HL-60 (cell line): Measurements from ENCODE around the gene LRRC8B.

Experiments
- DNase-seq, 2 experiments: peaks; one replicate each; pipeline ENCODE4 v3.0.0-alpha.2; 2010 to 2020; ENCODE audit warnings: low read depth in 1 of 2, low spot score in 1 of 2
- H3K27ac ChIP-seq: fragments of 250-450 bp; sonication (Bioruptor Pico); replicated peaks from 2 replicates; pipeline ENCODE4 v1.5.1; 2020; ENCODE audit warnings: mild to moderate bottlenecking, moderate library complexity
- H3K27me3 ChIP-seq: fragments of 250-450 bp; sonication (Bioruptor Pico); 2 replicates; pipeline ENCODE4 v1.5.1; 2021; ENCODE audit warnings: mild to moderate bottlenecking, moderate library complexity; ENCODE audit not compliant: insufficient read depth, poor library complexity, severe bottlenecking
- H3K4me3 ChIP-seq: replicated peaks from 2 replicates; pipeline ENCODE4 v1.5.1; 2011; ENCODE audit warnings: mild to moderate bottlenecking, control low read depth, low read length; ENCODE audit not compliant: insufficient read depth
- GABPA ChIP-seq: IDR thresholded peaks from 2 replicates; pipeline ENCODE4 v1.6.1; 2012; ENCODE audit warnings: low read depth
- POLR2AphosphoS5 ChIP-seq: IDR thresholded peaks from 2 replicates; pipeline ENCODE4 v1.6.1; 2012; ENCODE audit warnings: low read depth
- SPI1 ChIP-seq: IDR thresholded peaks from 2 replicates; pipeline ENCODE4 v1.6.1; 2012; ENCODE audit warnings: low read depth, mild to moderate bottlenecking, borderline replicate concordance
- TF ChIP-seq, protein P1 (sequence below): IDR thresholded peaks from 2 replicates; pipeline ENCODE4 v1.6.1; 2012; ENCODE audit warnings: low read depth; ENCODE audit not compliant: insufficient replicate concordance
- TF ChIP-seq, protein P2 (sequence below): IDR thresholded peaks from one replicate; pipeline ENCODE4 v1.5.1; 2011; ENCODE audit warnings: low read length, control low read depth, inconsistent platforms; ENCODE audit not compliant: insufficient read depth

Gene LRRC8B

DNA sequence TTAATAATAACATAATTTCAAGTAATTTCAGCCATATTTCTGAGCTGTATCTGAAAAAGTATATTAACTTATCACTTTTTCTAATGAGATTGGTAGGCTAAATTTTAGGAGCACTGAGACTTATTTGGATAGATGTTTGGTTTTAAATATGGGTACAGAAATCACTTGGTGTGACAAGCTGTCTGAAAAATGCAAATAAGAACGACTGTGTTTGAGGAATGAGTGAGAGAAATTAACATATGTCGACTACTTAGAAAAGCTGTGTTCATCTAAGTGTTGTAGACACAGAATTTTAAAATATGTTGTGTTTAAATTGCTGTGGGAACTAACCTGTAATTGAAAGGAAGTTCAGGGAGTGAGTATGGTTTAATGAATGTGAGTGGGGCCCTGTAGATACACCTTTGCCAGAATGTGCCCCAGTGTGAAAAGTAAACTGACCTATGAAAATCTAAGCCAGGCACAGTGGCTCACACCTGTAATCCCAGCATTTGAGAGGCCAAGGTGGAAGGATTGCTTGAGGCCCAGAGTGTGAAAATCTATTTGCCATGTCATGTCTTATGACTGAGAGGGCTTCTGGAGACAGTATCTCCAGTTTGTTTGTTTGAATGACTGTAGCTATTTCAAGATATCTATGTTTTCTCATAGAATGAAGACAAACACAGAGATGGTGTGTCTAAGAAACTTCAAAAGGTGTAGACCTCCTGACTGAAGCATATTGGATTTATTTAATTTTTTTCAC is 54.5 kb downstream of the LRRC8B start:
- H3K27me3 ChIP-seq = no peaks in the 10 kb centered on the region
- TF ChIP-seq, protein P1, sequence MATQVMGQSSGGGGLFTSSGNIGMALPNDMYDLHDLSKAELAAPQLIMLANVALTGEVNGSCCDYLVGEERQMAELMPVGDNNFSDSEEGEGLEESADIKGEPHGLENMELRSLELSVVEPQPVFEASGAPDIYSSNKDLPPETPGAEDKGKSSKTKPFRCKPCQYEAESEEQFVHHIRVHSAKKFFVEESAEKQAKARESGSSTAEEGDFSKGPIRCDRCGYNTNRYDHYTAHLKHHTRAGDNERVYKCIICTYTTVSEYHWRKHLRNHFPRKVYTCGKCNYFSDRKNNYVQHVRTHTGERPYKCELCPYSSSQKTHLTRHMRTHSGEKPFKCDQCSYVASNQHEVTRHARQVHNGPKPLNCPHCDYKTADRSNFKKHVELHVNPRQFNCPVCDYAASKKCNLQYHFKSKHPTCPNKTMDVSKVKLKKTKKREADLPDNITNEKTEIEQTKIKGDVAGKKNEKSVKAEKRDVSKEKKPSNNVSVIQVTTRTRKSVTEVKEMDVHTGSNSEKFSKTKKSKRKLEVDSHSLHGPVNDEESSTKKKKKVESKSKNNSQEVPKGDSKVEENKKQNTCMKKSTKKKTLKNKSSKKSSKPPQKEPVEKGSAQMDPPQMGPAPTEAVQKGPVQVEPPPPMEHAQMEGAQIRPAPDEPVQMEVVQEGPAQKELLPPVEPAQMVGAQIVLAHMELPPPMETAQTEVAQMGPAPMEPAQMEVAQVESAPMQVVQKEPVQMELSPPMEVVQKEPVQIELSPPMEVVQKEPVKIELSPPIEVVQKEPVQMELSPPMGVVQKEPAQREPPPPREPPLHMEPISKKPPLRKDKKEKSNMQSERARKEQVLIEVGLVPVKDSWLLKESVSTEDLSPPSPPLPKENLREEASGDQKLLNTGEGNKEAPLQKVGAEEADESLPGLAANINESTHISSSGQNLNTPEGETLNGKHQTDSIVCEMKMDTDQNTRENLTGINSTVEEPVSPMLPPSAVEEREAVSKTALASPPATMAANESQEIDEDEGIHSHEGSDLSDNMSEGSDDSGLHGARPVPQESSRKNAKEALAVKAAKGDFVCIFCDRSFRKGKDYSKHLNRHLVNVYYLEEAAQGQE = no peak
- TF ChIP-seq SPI1 (no peak), POLR2AphosphoS5 (no peak), GABPA (no peak)
- TF ChIP-seq, protein P2, sequence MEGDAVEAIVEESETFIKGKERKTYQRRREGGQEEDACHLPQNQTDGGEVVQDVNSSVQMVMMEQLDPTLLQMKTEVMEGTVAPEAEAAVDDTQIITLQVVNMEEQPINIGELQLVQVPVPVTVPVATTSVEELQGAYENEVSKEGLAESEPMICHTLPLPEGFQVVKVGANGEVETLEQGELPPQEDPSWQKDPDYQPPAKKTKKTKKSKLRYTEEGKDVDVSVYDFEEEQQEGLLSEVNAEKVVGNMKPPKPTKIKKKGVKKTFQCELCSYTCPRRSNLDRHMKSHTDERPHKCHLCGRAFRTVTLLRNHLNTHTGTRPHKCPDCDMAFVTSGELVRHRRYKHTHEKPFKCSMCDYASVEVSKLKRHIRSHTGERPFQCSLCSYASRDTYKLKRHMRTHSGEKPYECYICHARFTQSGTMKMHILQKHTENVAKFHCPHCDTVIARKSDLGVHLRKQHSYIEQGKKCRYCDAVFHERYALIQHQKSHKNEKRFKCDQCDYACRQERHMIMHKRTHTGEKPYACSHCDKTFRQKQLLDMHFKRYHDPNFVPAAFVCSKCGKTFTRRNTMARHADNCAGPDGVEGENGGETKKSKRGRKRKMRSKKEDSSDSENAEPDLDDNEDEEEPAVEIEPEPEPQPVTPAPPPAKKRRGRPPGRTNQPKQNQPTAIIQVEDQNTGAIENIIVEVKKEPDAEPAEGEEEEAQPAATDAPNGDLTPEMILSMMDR = no peak
- no peak overlapping the region for H3K27ac ChIP-seq
- DNase-seq = no peak
- H3K4me3 ChIP-seq = no peak overlapping the region

DNA sequence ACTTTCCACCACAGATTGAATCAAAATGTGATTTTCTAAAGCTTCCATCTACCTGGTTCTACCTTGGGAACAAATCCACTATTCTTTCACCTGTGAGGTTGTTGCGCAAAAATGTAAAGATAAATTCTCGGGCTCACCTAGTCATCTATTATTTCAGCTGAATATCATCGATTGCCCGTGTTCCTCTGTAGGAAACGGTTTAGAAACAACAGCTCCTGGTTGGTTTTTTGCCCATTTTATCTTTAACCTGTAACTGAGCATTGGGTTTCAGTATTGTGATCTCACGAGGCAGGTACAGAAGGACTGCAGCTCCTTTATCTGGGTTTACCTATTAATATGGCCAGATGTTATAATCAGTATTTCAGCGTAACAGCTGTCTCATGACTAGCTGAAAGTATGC is 55.4 kb downstream of the LRRC8B start:
- TF ChIP-seq SPI1 (no peak), GABPA (no peak), POLR2AphosphoS5 (no peak)
- TF ChIP-seq, protein P2 = no peak
- TF ChIP-seq, protein P1 = no peak
- Histone ChIP-seq H3K27me3 (no peaks in the 10 kb centered on the region), H3K27ac (no peak overlapping the region), H3K4me3 (no peak overlapping the region)
- no peak for DNase-seq

DNA sequence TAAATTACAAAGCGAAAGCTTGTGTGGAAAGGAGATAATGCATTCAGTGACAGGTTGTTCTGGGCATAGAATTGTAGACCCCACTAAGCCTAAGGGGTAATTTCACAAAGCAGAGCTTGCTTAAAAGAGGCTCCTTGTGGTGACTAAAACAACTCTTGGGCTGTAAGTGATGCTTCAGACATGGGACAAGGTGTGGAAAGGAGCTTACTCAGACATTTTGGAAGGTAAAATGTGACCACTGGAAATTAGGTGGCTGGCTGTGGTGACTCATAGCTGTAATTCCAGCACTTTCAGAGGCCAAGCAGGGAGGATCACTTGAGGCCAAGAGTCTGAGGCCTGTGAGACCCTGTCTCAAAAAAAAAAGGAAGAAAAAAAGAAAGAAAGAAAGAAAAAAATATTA is 57.2 kb downstream of the LRRC8B start:
- Histone ChIP-seq H3K27me3 (no peaks in the 10 kb centered on the region), H3K27ac (no peak overlapping the region), H3K4me3 (no peak overlapping the region)
- TF ChIP-seq, protein P2 = no peak
- TF ChIP-seq POLR2AphosphoS5 = no peak
- no peak for TF ChIP-seq SPI1
- no peak for TF ChIP-seq GABPA
- TF ChIP-seq, protein P1 = no peak
- no peak for DNase-seq
